Measurements from ENCODE around the gene AAR2.

The AAR2 gene

DNA sequence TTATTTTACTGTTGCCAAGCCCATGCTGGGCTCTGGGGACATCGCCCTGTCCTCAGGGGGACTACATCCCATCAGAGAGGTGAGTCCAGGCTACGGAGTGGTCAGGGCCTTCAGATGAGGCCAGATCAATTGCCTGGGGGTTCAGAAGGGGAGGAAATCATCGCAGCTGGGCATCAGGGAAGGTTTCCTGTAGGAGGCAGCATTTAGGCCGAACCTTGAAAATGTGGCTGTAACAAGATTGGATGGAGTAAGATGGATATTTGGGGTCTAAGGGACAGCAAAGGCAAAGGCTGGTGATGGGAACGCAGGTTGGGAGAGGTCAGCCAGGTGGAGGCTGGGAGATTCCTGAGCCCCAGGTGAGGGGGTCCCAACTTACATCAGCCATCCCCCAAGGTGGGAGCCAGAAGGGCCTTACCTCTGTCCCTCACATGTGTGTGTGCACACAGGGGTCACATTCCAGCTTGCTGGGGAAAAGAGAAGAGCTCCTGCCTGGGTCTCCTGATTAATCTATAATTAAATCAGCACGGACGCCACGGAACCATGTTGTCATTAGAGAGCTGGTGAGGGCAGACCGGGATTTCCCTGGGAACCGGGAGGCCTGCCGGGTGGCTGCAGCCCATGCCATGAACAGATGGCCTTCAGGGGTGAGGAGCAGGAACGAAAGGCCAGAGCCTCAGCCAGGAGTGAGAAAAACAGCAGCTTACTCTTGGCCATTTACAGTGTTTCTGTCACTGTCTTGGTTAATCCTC lies 39.3 kb downstream of the AAR2 start:
- no peaks in the 10 kb centered on the region for H3K36me3 Mint-ChIP-seq
- no peak for ATAC-seq
- no peaks in the 10 kb centered on the region for H3K4me1 Mint-ChIP-seq
- no peak overlapping the region for H3K27ac Mint-ChIP-seq
- H3K4me3 Mint-ChIP-seq: no peak overlapping the region
- H3K9me3 Mint-ChIP-seq: no peaks in the 10 kb centered on the region
- peaks cover 56% of the 10 kb centered on the region for H3K27me3 Mint-ChIP-seq

DNA sequence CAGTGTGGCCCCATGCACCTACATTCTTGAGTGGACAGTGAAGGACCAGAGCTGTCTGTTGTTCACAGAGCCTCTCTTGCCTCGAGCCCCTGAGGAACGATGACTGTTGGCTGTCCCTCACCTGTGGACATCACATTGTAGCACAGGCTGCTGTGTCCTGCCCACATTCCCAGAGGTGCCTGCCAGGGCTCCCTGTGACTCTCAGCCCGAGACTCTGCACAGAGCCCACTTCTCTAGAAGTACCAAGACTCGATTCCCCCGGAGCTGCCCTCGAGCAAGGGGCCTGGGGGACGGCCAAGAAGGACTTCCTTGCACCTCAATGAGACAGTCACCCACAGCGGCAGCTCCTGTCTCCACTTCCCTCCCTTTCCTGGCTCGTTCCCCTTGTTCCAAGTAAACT lies 41.3 kb downstream of the AAR2 start:
- no peak for ATAC-seq
- no peak overlapping the region for H3K4me3 Mint-ChIP-seq
- H3K27me3 Mint-ChIP-seq: peaks cover 72% of the 10 kb centered on the region
- H3K36me3 Mint-ChIP-seq: no peaks in the 10 kb centered on the region
- H3K9me3 Mint-ChIP-seq: no peaks in the 10 kb centered on the region
- H3K4me1 Mint-ChIP-seq: no peaks in the 10 kb centered on the region
- H3K27ac Mint-ChIP-seq: no peak overlapping the region

DNA sequence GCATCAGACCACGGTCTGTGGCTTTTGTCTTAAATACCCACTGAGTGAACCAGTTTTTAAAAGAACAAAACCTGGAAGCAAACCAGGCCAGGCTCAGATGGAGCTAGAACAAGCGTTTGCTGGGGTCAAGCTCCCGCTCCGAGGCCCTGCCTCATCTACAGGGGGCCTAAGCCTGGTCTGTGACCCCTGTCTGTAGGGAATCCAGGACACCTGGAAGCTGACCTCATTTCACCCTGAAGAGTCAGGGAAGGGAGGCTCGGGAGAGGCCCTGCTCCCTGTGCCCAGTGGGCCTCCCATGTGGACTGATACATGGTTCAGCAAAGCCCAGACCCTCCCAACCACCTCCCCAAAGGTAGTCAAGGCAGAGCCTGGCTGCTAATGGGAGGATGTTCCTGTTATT lies 43.1 kb downstream of the AAR2 start:
- Mint-ChIP-seq H3K4me3 (no peak overlapping the region), H3K27me3 (peaks cover 62% of the 10 kb centered on the region), H3K9me3 (no peaks in the 10 kb centered on the region), H3K27ac (no peak overlapping the region), H3K4me1 (no peaks in the 10 kb centered on the region), H3K36me3 (no peaks in the 10 kb centered on the region)
- no peak for ATAC-seq

DNA sequence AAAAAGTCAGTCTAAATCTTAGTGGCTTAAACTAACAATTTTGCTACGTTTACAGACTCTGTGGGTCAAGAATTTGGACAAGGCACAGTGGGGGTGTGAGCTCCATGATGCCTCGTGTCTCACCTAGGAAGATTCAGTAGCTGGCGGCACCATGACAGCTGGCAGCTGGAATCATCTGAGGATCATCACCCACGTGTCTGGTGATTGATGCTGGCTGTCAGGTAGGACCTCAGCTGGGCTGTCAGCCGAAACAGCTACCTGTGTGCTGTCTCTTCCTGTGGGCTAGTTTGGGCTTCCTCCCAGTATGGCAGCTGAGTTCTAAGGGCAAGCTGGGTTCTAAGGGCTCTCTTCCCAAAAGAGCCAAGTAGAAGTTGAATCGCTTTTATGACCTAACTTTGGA lies 43.5 kb downstream of the AAR2 start:
- Mint-ChIP-seq H3K36me3 (no peaks in the 10 kb centered on the region), H3K4me3 (no peak overlapping the region), H3K9me3 (no peaks in the 10 kb centered on the region), H3K4me1 (no peaks in the 10 kb centered on the region), H3K27me3 (peaks cover 57% of the 10 kb centered on the region), H3K27ac (no peak overlapping the region)
- ATAC-seq: no peak

DNA sequence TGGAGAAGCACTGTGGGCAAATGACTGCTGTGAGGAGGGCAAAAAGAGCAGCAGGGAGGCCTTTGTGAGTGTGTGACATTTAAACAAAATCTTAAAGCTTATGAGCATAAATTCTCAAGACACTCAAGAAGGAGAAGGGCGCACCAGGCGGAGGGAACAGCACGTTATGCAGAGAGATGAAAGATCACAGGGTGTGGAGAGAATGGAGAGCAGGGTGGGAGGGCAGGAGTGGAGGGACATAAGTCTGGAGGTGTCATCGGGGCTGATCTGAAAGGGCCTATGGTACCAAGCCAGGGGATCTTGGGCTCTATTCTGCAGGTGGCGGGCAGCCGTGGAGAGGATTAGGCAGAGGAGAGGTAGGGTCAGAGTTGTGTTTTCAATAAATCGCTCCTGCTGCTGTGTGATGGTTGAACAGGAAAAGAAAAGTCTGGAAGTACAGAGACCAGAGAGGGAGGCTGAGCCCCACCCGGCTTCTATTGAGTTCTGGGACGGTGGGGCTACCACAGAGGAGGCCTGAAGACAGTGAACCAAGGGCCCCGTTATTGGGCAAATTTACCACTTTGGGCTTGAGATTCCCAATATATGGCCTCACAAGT lies 45.6 kb downstream of the AAR2 start:
- Mint-ChIP-seq H3K27ac (no peak overlapping the region), H3K4me1 (no peaks in the 10 kb centered on the region), H3K27me3 (peaks cover 47% of the 10 kb centered on the region), H3K9me3 (no peaks in the 10 kb centered on the region), H3K4me3 (no peak overlapping the region), H3K36me3 (no peaks in the 10 kb centered on the region)
- ATAC-seq: no peak

- Mint-ChIP-seq H3K36me3 (no peaks in the 10 kb centered on the region), H3K4me1 (no peaks in the 10 kb centered on the region), H3K4me3 (no peak overlapping the region), H3K27ac (no peak overlapping the region), H3K9me3 (peaks cover 3% of the 10 kb centered on the region), H3K27me3 (peaks cover 34% of the 10 kb centered on the region)
- no peak for ATAC-seq
Observed at GRCh38 chr20:36284751-36285150, 48.5 kb downstream of the AAR2 start.

GRCh38 chr20:36285746-36286447 lies 49.6 kb downstream of the AAR2 start:
- Mint-ChIP-seq H3K4me3 (no peak overlapping the region), H3K27me3 (peaks cover 24% of the 10 kb centered on the region), H3K9me3 (peaks cover 3% of the 10 kb centered on the region), H3K4me1 (no peaks in the 10 kb centered on the region), H3K36me3 (no peaks in the 10 kb centered on the region), H3K27ac (no peak overlapping the region)
- no peak for ATAC-seq

DNA sequence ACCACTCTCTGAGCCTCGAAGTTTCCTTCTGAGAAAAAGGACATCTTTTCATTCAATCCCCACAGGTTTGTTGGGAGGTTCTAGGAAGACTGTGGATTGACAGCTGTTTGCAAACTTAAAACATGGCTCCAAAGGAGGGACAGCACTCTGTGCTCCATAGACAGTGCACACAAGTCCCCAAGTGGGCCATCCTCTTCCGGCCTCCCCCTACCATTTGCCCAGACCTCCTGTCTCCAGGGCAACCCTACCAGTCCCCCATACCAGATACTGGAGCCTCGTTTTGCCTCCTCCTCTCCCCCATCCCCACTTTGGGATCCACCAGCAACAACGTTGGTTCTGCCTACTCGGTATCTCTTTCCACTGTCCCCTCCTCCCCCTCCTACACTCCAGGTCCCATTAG lies 61.4 kb downstream of the AAR2 start:
- Mint-ChIP-seq H3K9me3 (no peaks in the 10 kb centered on the region), H3K27ac (no peak overlapping the region), H3K27me3 (peaks cover 93% of the 10 kb centered on the region), H3K36me3 (no peaks in the 10 kb centered on the region), H3K4me3 (no peak overlapping the region), H3K4me1 (no peaks in the 10 kb centered on the region)
- ATAC-seq: no peak

DNA sequence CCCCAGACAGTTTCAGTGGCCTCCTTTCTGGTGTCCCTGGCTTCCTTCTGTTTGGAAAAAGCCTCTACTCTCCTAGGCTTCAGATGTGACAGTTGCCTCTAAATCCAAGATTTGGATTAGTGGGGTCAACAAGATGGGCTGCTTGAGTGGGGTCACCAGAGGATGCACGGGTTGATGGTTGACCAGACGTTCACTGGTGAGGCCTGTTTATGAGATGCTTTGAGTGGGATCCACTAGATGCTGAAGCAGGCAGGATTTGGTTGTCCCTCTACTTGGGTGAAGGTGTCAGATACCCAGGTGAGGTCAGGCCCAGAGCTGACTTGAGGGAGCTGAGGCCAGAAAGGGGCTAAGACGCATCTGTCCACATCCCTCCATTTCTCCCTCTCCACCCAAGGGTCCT lies 61.8 kb downstream of the AAR2 start:
- no peak for ATAC-seq
- Mint-ChIP-seq H3K4me3 (no peak overlapping the region), H3K36me3 (no peaks in the 10 kb centered on the region), H3K9me3 (no peaks in the 10 kb centered on the region), H3K27ac (no peak overlapping the region), H3K27me3 (peaks cover 93% of the 10 kb centered on the region), H3K4me1 (no peaks in the 10 kb centered on the region)

DNA sequence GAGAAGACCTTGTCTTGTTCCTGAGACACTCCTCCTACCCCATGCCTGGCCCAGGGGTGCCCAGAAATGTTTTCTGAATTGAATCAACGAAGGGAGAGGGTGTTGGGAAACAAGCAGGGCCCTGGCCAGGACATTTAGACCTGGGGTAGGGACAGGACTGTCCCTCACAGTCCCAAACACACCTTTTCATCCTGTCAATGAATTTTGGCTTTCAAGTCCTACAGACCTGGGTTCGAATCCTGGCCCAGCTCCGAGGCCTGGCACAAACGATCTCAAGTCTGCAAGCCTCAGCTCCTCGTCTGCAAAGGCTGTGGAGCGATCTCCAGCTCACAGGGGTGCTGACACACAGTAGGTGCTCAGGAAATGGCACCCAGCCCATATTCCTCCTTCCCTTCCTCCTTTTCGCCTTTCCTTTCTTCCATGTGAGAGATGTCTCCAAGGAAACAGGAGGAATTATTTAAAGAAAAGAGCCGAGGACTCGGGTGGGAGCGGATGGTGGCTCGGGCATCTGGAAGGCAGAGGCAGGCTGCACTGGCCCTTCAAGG lies 62.6 kb downstream of the AAR2 start:
- ATAC-seq: no peak
- H3K27ac Mint-ChIP-seq: no peak overlapping the region
- peaks cover 93% of the 10 kb centered on the region for H3K27me3 Mint-ChIP-seq
- no peaks in the 10 kb centered on the region for H3K9me3 Mint-ChIP-seq
- H3K4me1 Mint-ChIP-seq: peaks cover 4% of the 10 kb centered on the region
- H3K4me3 Mint-ChIP-seq: no peak overlapping the region
- H3K36me3 Mint-ChIP-seq: no peaks in the 10 kb centered on the region

DNA sequence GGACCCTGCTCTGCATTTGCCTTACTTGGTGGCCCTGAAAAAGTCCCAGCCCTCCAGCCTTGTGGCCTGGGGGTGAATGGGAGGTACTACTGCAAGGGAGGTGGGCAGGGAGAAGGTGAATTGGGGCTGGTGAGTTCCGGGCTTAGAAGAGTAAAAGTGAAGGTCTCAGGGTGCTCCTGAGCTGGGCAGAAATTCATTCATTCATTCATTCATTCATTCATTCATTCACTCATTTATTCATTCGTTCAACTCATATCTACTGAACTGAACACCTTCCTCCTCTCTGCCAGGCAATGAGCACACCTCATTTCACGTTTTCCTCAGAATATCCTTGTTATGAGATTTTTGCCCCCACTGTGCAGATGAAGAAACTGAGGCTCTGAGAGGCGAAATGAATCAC lies 63.2 kb downstream of the AAR2 start:
- no peak overlapping the region for H3K4me3 Mint-ChIP-seq
- H3K36me3 Mint-ChIP-seq: no peaks in the 10 kb centered on the region
- no peak for ATAC-seq
- H3K27ac Mint-ChIP-seq: no peak overlapping the region
- H3K4me1 Mint-ChIP-seq: peaks cover 4% of the 10 kb centered on the region
- H3K9me3 Mint-ChIP-seq: no peaks in the 10 kb centered on the region
- H3K27me3 Mint-ChIP-seq: peaks cover 96% of the 10 kb centered on the region

- Mint-ChIP-seq H3K36me3 (no peaks in the 10 kb centered on the region), H3K27ac (no peak overlapping the region), H3K4me3 (no peak overlapping the region), H3K9me3 (no peaks in the 10 kb centered on the region), H3K27me3 (peaks cover 89% of the 10 kb centered on the region), H3K4me1 (peaks cover 4% of the 10 kb centered on the region)
- no peak for ATAC-seq
Observed at GRCh38 chr20:36301359-36302119, 65.3 kb downstream of the AAR2 start.

- no peak overlapping the region for H3K27ac Mint-ChIP-seq
- peaks cover 84% of the 10 kb centered on the region for H3K27me3 Mint-ChIP-seq
- no peaks in the 10 kb centered on the region for H3K9me3 Mint-ChIP-seq
- no peaks in the 10 kb centered on the region for H3K36me3 Mint-ChIP-seq
- no peak for ATAC-seq
- H3K4me3 Mint-ChIP-seq: no peak overlapping the region
- H3K4me1 Mint-ChIP-seq: peaks cover 4% of the 10 kb centered on the region
Observed at GRCh38 chr20:36303020-36303595, 66.8 kb downstream of the AAR2 start.

DNA sequence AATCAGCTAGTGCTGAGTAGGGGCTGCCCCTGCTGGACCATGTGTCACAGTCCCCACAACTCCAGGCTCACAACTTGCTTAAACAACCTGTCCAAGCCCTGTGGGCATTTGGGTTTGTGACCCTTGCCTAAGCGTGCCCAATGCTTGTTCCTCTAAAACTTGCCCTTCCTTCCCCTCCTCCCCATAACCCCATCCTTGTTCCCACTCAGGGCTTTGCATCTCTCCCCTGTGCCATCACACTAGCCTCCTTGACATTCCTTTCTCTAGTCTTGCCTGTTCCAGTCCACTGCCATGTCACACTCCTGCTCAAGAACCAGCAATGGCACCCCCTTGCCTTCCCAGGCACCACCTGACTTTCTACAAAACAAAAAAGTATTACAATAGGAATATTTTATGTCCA lies 67.6 kb downstream of the AAR2 start:
- no peak overlapping the region for H3K4me3 Mint-ChIP-seq
- no peak overlapping the region for H3K27ac Mint-ChIP-seq
- peaks cover 4% of the 10 kb centered on the region for H3K4me1 Mint-ChIP-seq
- peaks cover 84% of the 10 kb centered on the region for H3K27me3 Mint-ChIP-seq
- ATAC-seq: no peak
- no peaks in the 10 kb centered on the region for H3K9me3 Mint-ChIP-seq
- no peaks in the 10 kb centered on the region for H3K36me3 Mint-ChIP-seq
